Retinal pigment epithelial cell (primary cell): ENCODE results near the gene CKAP4.

Experiments used
- DNase-seq: peaks from one replicate; pipeline ENCODE4 v3.0.0-alpha.2; 2010; ENCODE audit warnings: low read depth
- H3K4me3 ChIP-seq: 2 replicates; pipeline ENCODE4 v1.5.1; 2011; ENCODE audit warnings: mild to moderate bottlenecking, low read length, control low read depth, moderate library complexity
- TF ChIP-seq, protein P1 (sequence below): conservative IDR thresholded peaks from 2 replicates; pipeline ENCODE4 v1.5.1; 2011; ENCODE audit warnings: low read depth, low read length, control low read depth, inconsistent platforms

CKAP4 gene

DNA sequence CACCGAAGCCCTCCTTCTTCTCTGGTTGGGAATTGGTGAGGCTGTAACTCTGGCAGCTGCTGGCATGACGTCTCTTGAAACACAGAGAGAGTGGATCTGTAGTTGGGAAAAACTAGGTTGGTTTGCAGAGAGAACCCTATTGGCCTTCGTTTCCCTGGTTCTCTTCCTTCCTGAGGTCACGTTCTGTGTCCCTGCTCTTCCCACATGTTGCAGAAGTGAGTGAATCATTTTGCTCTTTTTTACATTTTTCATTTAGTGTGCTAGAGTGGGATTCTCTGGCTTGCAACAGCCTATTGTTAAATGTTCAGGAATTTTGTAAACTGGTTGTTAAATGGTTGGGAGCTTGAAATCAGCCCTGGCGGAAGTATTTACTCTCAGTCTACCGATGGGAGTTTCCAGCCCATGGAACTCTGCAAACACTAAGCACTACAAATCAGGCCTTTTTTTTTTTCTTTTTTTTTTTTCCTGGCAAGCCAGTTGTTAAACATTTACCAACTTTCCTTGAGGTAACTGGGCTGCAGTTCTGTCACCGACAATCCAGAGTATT, 26.8 kb upstream of the CKAP4 start:
- DNase-seq, result no peak
- TF ChIP-seq, protein P1, sequence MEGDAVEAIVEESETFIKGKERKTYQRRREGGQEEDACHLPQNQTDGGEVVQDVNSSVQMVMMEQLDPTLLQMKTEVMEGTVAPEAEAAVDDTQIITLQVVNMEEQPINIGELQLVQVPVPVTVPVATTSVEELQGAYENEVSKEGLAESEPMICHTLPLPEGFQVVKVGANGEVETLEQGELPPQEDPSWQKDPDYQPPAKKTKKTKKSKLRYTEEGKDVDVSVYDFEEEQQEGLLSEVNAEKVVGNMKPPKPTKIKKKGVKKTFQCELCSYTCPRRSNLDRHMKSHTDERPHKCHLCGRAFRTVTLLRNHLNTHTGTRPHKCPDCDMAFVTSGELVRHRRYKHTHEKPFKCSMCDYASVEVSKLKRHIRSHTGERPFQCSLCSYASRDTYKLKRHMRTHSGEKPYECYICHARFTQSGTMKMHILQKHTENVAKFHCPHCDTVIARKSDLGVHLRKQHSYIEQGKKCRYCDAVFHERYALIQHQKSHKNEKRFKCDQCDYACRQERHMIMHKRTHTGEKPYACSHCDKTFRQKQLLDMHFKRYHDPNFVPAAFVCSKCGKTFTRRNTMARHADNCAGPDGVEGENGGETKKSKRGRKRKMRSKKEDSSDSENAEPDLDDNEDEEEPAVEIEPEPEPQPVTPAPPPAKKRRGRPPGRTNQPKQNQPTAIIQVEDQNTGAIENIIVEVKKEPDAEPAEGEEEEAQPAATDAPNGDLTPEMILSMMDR, result no peak
- no peak overlapping the region for H3K4me3 ChIP-seq

DNA sequence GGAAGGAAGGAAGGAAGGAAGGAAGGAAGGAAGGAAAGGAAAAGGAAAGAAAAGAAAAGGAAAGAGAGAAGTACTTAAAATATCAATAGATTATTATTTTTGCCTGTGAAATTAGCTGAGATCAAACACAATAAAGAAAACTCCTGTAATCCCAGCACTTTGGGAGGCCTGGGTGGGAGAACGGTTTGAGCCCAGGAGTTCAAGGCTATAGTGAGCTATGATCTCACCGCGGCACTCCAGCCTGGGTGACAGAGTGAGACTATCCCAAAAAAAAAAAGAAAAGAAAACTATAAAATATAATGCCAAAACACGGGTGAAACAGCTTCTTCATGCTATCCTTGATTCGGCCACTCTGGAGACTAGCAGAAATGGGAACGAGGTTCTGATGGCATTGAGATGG, 26.2 kb upstream of the CKAP4 start:
- TF ChIP-seq, protein P1, result no peak
- DNase-seq, result no peak
- H3K4me3 ChIP-seq, result no peak overlapping the region

DNA sequence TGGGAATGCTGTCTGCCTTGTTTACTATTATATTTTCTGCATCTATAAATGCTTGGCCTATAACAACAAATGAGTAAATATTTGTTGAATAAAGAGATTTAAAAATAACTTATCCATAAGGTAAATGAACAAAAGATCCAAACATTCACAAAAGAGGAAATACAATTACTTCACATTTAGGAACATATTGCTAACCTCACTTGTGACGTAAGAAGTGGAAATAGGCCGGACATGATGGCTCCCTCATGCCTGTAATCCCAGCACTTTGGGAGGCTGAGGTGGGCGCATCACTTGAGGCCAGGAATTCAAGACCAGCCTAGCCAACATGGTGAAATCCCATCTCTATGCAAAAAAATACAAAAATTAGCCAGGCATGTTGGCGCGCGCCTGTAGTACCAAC, 25.7 kb upstream of the CKAP4 start:
- no peak overlapping the region for H3K4me3 ChIP-seq
- TF ChIP-seq, protein P1, result no peak
- DNase-seq, result no peak

DNA sequence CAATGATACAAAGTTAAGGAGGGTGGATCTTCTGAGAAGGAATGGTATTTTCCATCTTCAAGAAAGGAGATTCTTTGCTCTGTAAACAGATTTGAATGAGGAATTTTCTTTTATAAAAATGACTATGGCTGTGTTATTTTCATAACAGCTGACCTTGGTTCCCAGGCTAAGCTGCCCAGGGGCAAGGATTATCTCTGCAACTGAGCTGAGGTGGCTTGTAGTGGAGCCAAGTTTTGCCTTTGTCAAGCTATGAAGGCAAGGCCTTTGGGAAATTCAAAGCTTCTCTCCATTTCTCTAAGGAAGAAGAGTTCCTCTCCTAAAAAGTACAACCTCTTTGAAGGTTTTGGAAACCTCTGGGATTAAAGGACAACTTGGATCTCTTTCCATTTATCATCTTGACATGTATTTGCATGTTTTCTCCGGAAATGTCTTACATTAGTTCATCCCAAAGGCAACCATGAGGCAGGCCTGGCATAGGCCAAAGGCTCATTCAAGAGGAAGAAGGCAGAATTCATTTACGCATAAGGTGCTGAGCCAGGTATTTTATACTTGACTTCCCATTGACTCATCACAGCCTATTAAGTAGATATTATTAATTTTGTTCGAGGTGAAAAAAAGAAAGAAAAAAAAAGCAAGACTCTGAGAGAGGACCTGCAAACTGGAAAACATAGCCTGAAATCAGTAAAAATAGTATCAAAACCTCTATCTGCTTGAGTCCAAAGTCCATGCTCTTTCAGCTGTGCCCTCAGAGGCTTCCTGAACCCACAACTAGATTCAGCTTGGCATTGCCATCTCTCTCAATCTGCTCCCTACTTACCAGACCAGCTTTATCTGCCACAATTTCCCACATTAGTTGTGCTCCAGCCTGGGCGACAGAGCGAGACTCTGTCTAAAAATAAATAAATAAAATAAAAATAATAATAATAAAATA, 24.0 kb upstream of the CKAP4 start:
- DNase-seq, result no peak
- TF ChIP-seq, protein P1, result no peak
- H3K4me3 ChIP-seq, result no peak overlapping the region

DNA sequence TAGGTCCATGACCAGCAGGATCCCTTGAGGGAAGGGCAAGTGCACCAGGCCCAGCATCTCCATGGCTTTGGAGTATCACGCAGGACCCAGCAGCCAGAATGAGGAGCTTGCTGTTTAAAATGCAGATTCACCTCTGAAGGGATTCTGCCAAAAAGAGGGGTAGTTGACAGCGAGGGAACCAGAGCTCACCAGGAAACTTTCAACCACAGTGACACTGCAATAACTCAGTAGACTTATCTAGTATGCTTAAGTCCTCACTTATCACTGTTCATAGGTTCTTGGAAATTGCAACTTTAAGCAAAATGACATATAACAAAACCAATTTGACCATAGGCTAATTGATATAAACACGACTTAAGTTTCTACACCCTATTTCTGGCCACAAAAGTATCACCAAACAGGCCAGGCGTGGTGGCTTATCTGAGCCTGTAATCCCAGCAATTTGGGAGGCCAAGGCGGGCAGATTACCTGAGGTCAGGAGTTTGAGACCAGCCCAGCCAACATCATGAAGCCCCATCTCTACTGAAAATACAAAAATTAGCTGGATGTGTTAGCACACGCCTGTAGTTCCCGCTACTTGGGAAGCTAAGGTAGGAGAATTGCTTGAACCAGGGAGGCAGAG, 21.4 kb upstream of the CKAP4 start:
- DNase-seq, result no peak
- TF ChIP-seq, protein P1, result no peak
- H3K4me3 ChIP-seq, result no peak overlapping the region

DNA sequence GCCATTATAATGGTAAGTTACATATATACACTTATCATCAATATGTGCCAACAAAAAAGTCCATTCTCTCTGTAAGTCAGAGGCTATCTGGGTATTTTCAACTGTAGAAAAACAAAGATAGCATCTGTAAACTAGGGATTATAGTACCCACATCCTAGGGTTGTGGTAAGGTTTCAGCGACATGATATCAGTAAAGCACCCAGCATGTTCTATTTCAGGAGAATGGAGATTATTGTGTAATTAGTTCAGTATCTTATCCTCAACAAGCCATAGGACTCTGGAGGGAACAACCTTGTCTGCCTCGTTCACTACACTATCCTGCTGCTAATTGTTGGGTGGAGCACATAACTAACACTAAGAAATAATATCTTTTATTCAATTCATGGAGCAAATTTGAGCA, 19.7 kb upstream of the CKAP4 start:
- TF ChIP-seq, protein P1, result no peak
- no peak overlapping the region for H3K4me3 ChIP-seq
- DNase-seq, result no peak
